SH-SY5Y (cell line): ENCODE data around the gene ASCL5.

ENCODE experiments used
- GATA2 ChIP-seq: IDR thresholded peaks from 2 replicates; pipeline ENCODE4 v1.6.1; 2011; ENCODE audit warnings: mild to moderate bottlenecking, low read depth, low read length
- GATA3 ChIP-seq: IDR thresholded peaks from 2 replicates; pipeline ENCODE4 v1.6.1; 2011; ENCODE audit warnings: low read depth, mild to moderate bottlenecking, low read length, moderate library complexity

GRCh38 chr1:201094832-201095231 is 32.2 kb downstream of the ASCL5 start:
- TF ChIP-seq GATA2 (no peak), GATA3 (no peak)
